ENCODE measurements around the gene KCNIP3.

The KCNIP3 gene

GRCh38 chr2:95296880-95297487 lies at the start of gene KCNIP3:
KCNIP3 (plus strand) TSS chr2:95297347; CDS start chr2:95297439, 92 bp downstream.
- Histone ChIP-seq H3K9me3 (ENCODE audit: control insufficient read depth, low read length) (no peaks in the 10 kb centered on the region), H3K4me3 (ENCODE audit: low read length) (no peak within 1 kb of the TSS), H3K9ac (ENCODE audit: low read length) (no peak within 1 kb of the TSS), H3K4me1 (ENCODE audit: control insufficient read depth, insufficient read depth, low read length) (no peaks in the 10 kb centered on the region), H3K27me3 (ENCODE audit: control insufficient read depth, insufficient read depth, low read length) (peaks cover 39% of the 10 kb centered on the region), H3K36me3 (ENCODE audit: control insufficient read depth, insufficient read depth, low read length) (no peaks in the 10 kb centered on the region)

- no peak overlapping the region for H3K9ac ChIP-seq (ENCODE audit: low read length)
- no peaks in the 10 kb centered on the region for H3K36me3 ChIP-seq (ENCODE audit: control insufficient read depth, insufficient read depth, low read length)
- H3K9me3 ChIP-seq (ENCODE audit: control insufficient read depth, low read length): no peaks in the 10 kb centered on the region
- H3K4me3 ChIP-seq (ENCODE audit: low read length): no peak overlapping the region
- H3K27me3 ChIP-seq (ENCODE audit: control insufficient read depth, insufficient read depth, low read length): no peaks in the 10 kb centered on the region
- H3K4me1 ChIP-seq (ENCODE audit: control insufficient read depth, insufficient read depth, low read length): no peaks in the 10 kb centered on the region
Measured at GRCh38 chr2:95258271-95258670, 38.9 kb upstream of the KCNIP3 start.

GRCh38 chr2:95260028-95261023 lies 36.8 kb upstream of the KCNIP3 start:
- Histone ChIP-seq H3K9me3 (ENCODE audit: control insufficient read depth, low read length) (no peaks in the 10 kb centered on the region), H3K27me3 (ENCODE audit: control insufficient read depth, insufficient read depth, low read length) (no peaks in the 10 kb centered on the region), H3K9ac (ENCODE audit: low read length) (no peak overlapping the region), H3K4me1 (ENCODE audit: control insufficient read depth, insufficient read depth, low read length) (no peaks in the 10 kb centered on the region), H3K4me3 (ENCODE audit: low read length) (no peak overlapping the region), H3K36me3 (ENCODE audit: control insufficient read depth, insufficient read depth, low read length) (no peaks in the 10 kb centered on the region)

GRCh38 chr2:95261602-95262001 lies 35.5 kb upstream of the KCNIP3 start:
- no peak overlapping the region for H3K4me3 ChIP-seq (ENCODE audit: low read length)
- H3K9ac ChIP-seq (ENCODE audit: low read length): no peak overlapping the region
- no peaks in the 10 kb centered on the region for H3K4me1 ChIP-seq (ENCODE audit: control insufficient read depth, insufficient read depth, low read length)
- H3K27me3 ChIP-seq (ENCODE audit: control insufficient read depth, insufficient read depth, low read length): no peaks in the 10 kb centered on the region
- no peaks in the 10 kb centered on the region for H3K9me3 ChIP-seq (ENCODE audit: control insufficient read depth, low read length)
- no peaks in the 10 kb centered on the region for H3K36me3 ChIP-seq (ENCODE audit: control insufficient read depth, insufficient read depth, low read length)

GRCh38 chr2:95262896-95263542 lies 34.1 kb upstream of the KCNIP3 start:
- H3K4me1 ChIP-seq (ENCODE audit: control insufficient read depth, insufficient read depth, low read length): no peaks in the 10 kb centered on the region
- no peak overlapping the region for H3K9ac ChIP-seq (ENCODE audit: low read length)
- no peaks in the 10 kb centered on the region for H3K9me3 ChIP-seq (ENCODE audit: control insufficient read depth, low read length)

GRCh38 chr2:95264624-95265023 lies 32.5 kb upstream of the KCNIP3 start:
- Histone ChIP-seq H3K4me1 (ENCODE audit: control insufficient read depth, insufficient read depth, low read length) (no peaks in the 10 kb centered on the region), H3K9me3 (ENCODE audit: control insufficient read depth, low read length) (no peaks in the 10 kb centered on the region), H3K4me3 (ENCODE audit: low read length) (no peak overlapping the region), H3K9ac (ENCODE audit: low read length) (no peak overlapping the region), H3K27me3 (ENCODE audit: control insufficient read depth, insufficient read depth, low read length) (no peaks in the 10 kb centered on the region), H3K36me3 (ENCODE audit: control insufficient read depth, insufficient read depth, low read length) (no peaks in the 10 kb centered on the region)

More at GRCh38 chr2:95262896-95263542, 34.1 kb upstream of the KCNIP3 start:
- Histone ChIP-seq H3K36me3 (ENCODE audit: control insufficient read depth, insufficient read depth, low read length) (no peaks in the 10 kb centered on the region), H3K27me3 (ENCODE audit: control insufficient read depth, insufficient read depth, low read length) (no peaks in the 10 kb centered on the region), H3K4me3 (ENCODE audit: low read length) (no peak overlapping the region)

GRCh38 chr2:95265182-95265581 lies 32.0 kb upstream of the KCNIP3 start:
- no peaks in the 10 kb centered on the region for H3K27me3 ChIP-seq (ENCODE audit: control insufficient read depth, insufficient read depth, low read length)
- no peaks in the 10 kb centered on the region for H3K4me1 ChIP-seq (ENCODE audit: control insufficient read depth, insufficient read depth, low read length)
- no peaks in the 10 kb centered on the region for H3K9me3 ChIP-seq (ENCODE audit: control insufficient read depth, low read length)
- H3K36me3 ChIP-seq (ENCODE audit: control insufficient read depth, insufficient read depth, low read length): no peaks in the 10 kb centered on the region
- no peak overlapping the region for H3K4me3 ChIP-seq (ENCODE audit: low read length)
- no peak overlapping the region for H3K9ac ChIP-seq (ENCODE audit: low read length)

- Histone ChIP-seq H3K27me3 (ENCODE audit: control insufficient read depth, insufficient read depth, low read length) (no peaks in the 10 kb centered on the region), H3K9ac (ENCODE audit: low read length) (no peak overlapping the region), H3K36me3 (ENCODE audit: control insufficient read depth, insufficient read depth, low read length) (no peaks in the 10 kb centered on the region), H3K4me3 (ENCODE audit: low read length) (no peak overlapping the region), H3K9me3 (ENCODE audit: control insufficient read depth, low read length) (no peaks in the 10 kb centered on the region), H3K4me1 (ENCODE audit: control insufficient read depth, insufficient read depth, low read length) (no peaks in the 10 kb centered on the region)
Measured at GRCh38 chr2:95266781-95267430, 30.2 kb upstream of the KCNIP3 start.

GRCh38 chr2:95267458-95268210 lies 29.5 kb upstream of the KCNIP3 start:
- H3K4me1 ChIP-seq (ENCODE audit: control insufficient read depth, insufficient read depth, low read length): no peaks in the 10 kb centered on the region
- no peak overlapping the region for H3K9ac ChIP-seq (ENCODE audit: low read length)

GRCh38 chr2:95268211-95269035 lies 28.7 kb upstream of the KCNIP3 start:
- no peak overlapping the region for H3K4me3 ChIP-seq (ENCODE audit: low read length)
- no peaks in the 10 kb centered on the region for H3K27me3 ChIP-seq (ENCODE audit: control insufficient read depth, insufficient read depth, low read length)
- no peaks in the 10 kb centered on the region for H3K36me3 ChIP-seq (ENCODE audit: control insufficient read depth, insufficient read depth, low read length)
- no peak overlapping the region for H3K9ac ChIP-seq (ENCODE audit: low read length)
- no peaks in the 10 kb centered on the region for H3K9me3 ChIP-seq (ENCODE audit: control insufficient read depth, low read length)
- H3K4me1 ChIP-seq (ENCODE audit: control insufficient read depth, insufficient read depth, low read length): peaks cover 3% of the 10 kb centered on the region

More at GRCh38 chr2:95267458-95268210, 29.5 kb upstream of the KCNIP3 start:
- no peaks in the 10 kb centered on the region for H3K9me3 ChIP-seq (ENCODE audit: control insufficient read depth, low read length)
- no peaks in the 10 kb centered on the region for H3K27me3 ChIP-seq (ENCODE audit: control insufficient read depth, insufficient read depth, low read length)
- H3K36me3 ChIP-seq (ENCODE audit: control insufficient read depth, insufficient read depth, low read length): no peaks in the 10 kb centered on the region
- no peak overlapping the region for H3K4me3 ChIP-seq (ENCODE audit: low read length)

All from mucosa of stomach (tissue), 1 donor.